ENCODE measurements around the gene ATAD3A.

DNA sequence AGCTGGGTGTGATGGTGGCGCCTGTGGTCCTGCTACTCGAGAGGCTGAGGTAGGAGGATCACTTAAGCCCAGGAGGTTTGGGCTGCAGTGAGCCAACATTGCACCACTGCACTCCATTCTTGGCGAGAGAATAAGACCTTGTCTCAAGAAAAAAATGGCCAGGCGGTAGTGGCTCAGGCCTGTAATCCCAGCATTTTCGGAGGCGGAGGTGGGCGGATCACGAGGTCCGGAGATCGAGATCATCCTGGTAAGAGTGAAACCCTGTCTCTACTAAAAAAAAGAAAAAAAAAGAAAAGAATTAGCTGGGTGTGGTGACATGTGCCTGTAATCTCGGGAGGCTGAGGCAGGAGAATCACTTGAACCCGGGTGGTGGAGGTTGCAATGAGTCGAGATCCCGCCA, 29.1 kb upstream of the ATAD3A start:
- TF ChIP-seq ZNF202 (tag by site-specific recombination; IDR thresholded peaks at IDR 0.05; ENCODE audit: borderline replicate concordance) (no peak), KLF7 (tag by site-specific recombination; IDR thresholded peaks at IDR 0.05; ENCODE audit: borderline replicate concordance) (no peak), HOXA7 (CRISPR knock-in tag; IDR thresholded peaks at IDR 0.05; ENCODE audit: borderline replicate concordance) (no peak), ZNF510 (tag by site-specific recombination; IDR thresholded peaks at IDR 0.05; ENCODE audit: insufficient replicate concordance) (no peak), SP2 (tag by site-specific recombination; IDR thresholded peaks at IDR 0.05) (no peak), YY1 (tag by site-specific recombination; IDR thresholded peaks at IDR 0.05) (no peak), OVOL3 (tag by site-specific recombination; IDR thresholded peaks at IDR 0.05) (no peak), SP7 (tag by site-specific recombination; IDR thresholded peaks at IDR 0.05) (no peak), ZBTB20 (tag by site-specific recombination; IDR thresholded peaks at IDR 0.05) (no peak)
- TF ChIP-seq, protein P1, sequence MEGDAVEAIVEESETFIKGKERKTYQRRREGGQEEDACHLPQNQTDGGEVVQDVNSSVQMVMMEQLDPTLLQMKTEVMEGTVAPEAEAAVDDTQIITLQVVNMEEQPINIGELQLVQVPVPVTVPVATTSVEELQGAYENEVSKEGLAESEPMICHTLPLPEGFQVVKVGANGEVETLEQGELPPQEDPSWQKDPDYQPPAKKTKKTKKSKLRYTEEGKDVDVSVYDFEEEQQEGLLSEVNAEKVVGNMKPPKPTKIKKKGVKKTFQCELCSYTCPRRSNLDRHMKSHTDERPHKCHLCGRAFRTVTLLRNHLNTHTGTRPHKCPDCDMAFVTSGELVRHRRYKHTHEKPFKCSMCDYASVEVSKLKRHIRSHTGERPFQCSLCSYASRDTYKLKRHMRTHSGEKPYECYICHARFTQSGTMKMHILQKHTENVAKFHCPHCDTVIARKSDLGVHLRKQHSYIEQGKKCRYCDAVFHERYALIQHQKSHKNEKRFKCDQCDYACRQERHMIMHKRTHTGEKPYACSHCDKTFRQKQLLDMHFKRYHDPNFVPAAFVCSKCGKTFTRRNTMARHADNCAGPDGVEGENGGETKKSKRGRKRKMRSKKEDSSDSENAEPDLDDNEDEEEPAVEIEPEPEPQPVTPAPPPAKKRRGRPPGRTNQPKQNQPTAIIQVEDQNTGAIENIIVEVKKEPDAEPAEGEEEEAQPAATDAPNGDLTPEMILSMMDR (tag by site-specific recombination; IDR thresholded peaks at IDR 0.05) = no peak
- TF ChIP-seq, protein P2, sequence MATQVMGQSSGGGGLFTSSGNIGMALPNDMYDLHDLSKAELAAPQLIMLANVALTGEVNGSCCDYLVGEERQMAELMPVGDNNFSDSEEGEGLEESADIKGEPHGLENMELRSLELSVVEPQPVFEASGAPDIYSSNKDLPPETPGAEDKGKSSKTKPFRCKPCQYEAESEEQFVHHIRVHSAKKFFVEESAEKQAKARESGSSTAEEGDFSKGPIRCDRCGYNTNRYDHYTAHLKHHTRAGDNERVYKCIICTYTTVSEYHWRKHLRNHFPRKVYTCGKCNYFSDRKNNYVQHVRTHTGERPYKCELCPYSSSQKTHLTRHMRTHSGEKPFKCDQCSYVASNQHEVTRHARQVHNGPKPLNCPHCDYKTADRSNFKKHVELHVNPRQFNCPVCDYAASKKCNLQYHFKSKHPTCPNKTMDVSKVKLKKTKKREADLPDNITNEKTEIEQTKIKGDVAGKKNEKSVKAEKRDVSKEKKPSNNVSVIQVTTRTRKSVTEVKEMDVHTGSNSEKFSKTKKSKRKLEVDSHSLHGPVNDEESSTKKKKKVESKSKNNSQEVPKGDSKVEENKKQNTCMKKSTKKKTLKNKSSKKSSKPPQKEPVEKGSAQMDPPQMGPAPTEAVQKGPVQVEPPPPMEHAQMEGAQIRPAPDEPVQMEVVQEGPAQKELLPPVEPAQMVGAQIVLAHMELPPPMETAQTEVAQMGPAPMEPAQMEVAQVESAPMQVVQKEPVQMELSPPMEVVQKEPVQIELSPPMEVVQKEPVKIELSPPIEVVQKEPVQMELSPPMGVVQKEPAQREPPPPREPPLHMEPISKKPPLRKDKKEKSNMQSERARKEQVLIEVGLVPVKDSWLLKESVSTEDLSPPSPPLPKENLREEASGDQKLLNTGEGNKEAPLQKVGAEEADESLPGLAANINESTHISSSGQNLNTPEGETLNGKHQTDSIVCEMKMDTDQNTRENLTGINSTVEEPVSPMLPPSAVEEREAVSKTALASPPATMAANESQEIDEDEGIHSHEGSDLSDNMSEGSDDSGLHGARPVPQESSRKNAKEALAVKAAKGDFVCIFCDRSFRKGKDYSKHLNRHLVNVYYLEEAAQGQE (tag by site-specific recombination; IDR thresholded peaks at IDR 0.05) = no peak
